H1 (cell line): Measurements from ENCODE around the gene EID1. TPM values are rescaled to one million over a fixed set of nuclear protein-coding genes. Genes with fewer than 3 reads are reported as not detected.

Experiments
- CTCF ChIA-PET: fragments of 300-600 bp; sonication (Branson Sonifier 250); formaldehyde crosslinking; loops from one replicate; lab custom pipeline; 2021; ENCODE audit not compliant: partially characterized antibody; lab: Charles Lee
- POLR2A ChIA-PET: fragments of 300-600 bp; sonication (Branson Sonifier 250); formaldehyde crosslinking; loops from one replicate; lab custom pipeline; 2021; ENCODE audit warnings: inconsistent platforms; ENCODE audit not compliant: partially characterized antibody; lab: Charles Lee
- DNase-seq, 2 experiments: peaks; one replicate each; pipeline versions ENCODE4 v3.0.0 to v3.0.0-alpha.2; 2010 to 2022; ENCODE audit warnings: low spot score in 2 of 2, low read depth in 1 of 2, mixed read lengths in 1 of 2
- FAIRE-seq: peaks from 2 replicates; lab custom pipeline; 2011; peaks lifted over from hg19 to GRCh38; lab: Jason Lieb, UNC
- H2AFZ ChIP-seq: 2 replicates; pipeline ENCODE4 v1.8.1; 2012; ENCODE audit warnings: low read length, inconsistent platforms
- H2AK5ac ChIP-seq: 2 replicates; pipeline ENCODE4 v1.6.1; 2013; ENCODE audit warnings: low read depth, low read length
- H2BK120ac ChIP-seq: replicated peaks from 2 replicates; pipeline ENCODE3; 2013; ENCODE audit warnings: low read depth, low read length, inconsistent platforms
- H2BK12ac ChIP-seq: 2 replicates; pipeline ENCODE4 v1.6.1; 2013; ENCODE audit warnings: low read depth, low read length
- H2BK15ac ChIP-seq: 2 replicates; pipeline ENCODE4 v1.6.1; 2013; ENCODE audit warnings: low read length
- H2BK20ac ChIP-seq: 2 replicates; pipeline ENCODE4 v1.6.1; 2013; ENCODE audit warnings: low read length
- H2BK5ac ChIP-seq: 2 replicates; pipeline ENCODE4 v1.6.1; 2013; ENCODE audit warnings: low read depth, low read length
- H3K14ac ChIP-seq: 2 replicates; pipeline ENCODE4 v1.6.1; 2013; ENCODE audit warnings: inconsistent platforms; ENCODE audit not compliant: insufficient read length
- H3K18ac ChIP-seq: 2 replicates; pipeline ENCODE4 v1.6.1; 2013; ENCODE audit warnings: low read length; ENCODE audit errors: extremely low read depth
- H3K23ac ChIP-seq: 2 replicates; pipeline ENCODE4 v1.6.1; 2013; ENCODE audit warnings: inconsistent platforms; ENCODE audit not compliant: insufficient read length
- H3K23me2 ChIP-seq: 2 replicates; pipeline ENCODE4 v1.6.1; 2013; ENCODE audit warnings: low read depth, low read length
- H3K27ac ChIP-seq: 2 replicates; pipeline ENCODE4 v1.6.1; 2011; ENCODE audit warnings: low read depth, low read length, inconsistent platforms
- H3K27me3 ChIP-seq, 4 experiments: replicated peaks in 1 of 4; 1 replicate in 1 of 4; 2 replicates in 3 of 4; pipeline versions ENCODE4 v1.6.1 to v1.8.1; 2011 to 2013; ENCODE audit warnings: low read length in 3 of 4, mild to moderate bottlenecking in 3 of 4, inconsistent platforms in 2 of 4, mixed read lengths in 2 of 4, moderate library complexity in 1 of 4; ENCODE audit not compliant: control insufficient read depth in 3 of 4, insufficient read depth in 3 of 4; ENCODE audit errors: extremely low read depth in 1 of 4
- H3K36me3 ChIP-seq, 4 experiments: 2 replicates each; pipeline versions ENCODE4 v1.6.1 to v1.8.1; 2011 to 2013; ENCODE audit warnings: mild to moderate bottlenecking in 4 of 4, low read length in 3 of 4, moderate library complexity in 2 of 4, control low read depth in 1 of 4, inconsistent platforms in 1 of 4; ENCODE audit not compliant: insufficient read depth in 4 of 4, control insufficient read depth in 2 of 4
- H3K4ac ChIP-seq: replicated peaks from 2 replicates; pipeline ENCODE3; 2013; ENCODE audit warnings: low read length, low read depth, mixed read lengths, inconsistent platforms; ENCODE audit not compliant: insufficient read length
- H3K4me1 ChIP-seq, 4 experiments: replicated peaks in 1 of 4; 1 replicate in 1 of 4; 2 replicates in 3 of 4; pipeline versions ENCODE4 v1.6.1 to v1.8.1; 2011 to 2013; ENCODE audit warnings: low read length in 3 of 4, inconsistent platforms in 2 of 4, mixed read lengths in 1 of 4; ENCODE audit not compliant: insufficient read depth in 4 of 4, control insufficient read depth in 3 of 4
- H3K4me2 ChIP-seq, 2 experiments: 2 replicates each; pipeline versions ENCODE4 v1.6.1 to v1.8.1; 2011 to 2013; ENCODE audit warnings: low read depth in 2 of 2, low read length in 2 of 2, control low read depth in 1 of 2, inconsistent platforms in 1 of 2, mild to moderate bottlenecking in 1 of 2; ENCODE audit not compliant: insufficient read depth in 1 of 2
- H3K4me3 ChIP-seq, 4 experiments: fragments of 200-600, 300-600 bp in 1 of 4; sonication (generic), shearing (Covaris generic), sonication (Bioruptor Twin) in 1 of 4; 2 replicates each; pipeline versions ENCODE4 v1.5.1 to v1.8.1; 2011 to 2016; ENCODE audit warnings: low read length in 4 of 4, low read depth in 3 of 4, control low read depth in 2 of 4, inconsistent platforms in 2 of 4, mild to moderate bottlenecking in 2 of 4, mixed read lengths in 1 of 4, moderate library complexity in 1 of 4; ENCODE audit not compliant: insufficient read depth in 2 of 4; ENCODE audit errors: extremely low read depth in 1 of 4
- H3K56ac ChIP-seq: replicated peaks from 2 replicates; pipeline ENCODE3; 2013; ENCODE audit warnings: low read depth, mild to moderate bottlenecking, mixed read lengths, low read length, inconsistent platforms; ENCODE audit not compliant: insufficient read length
- H3K79me1 ChIP-seq: 2 replicates; pipeline ENCODE4 v1.6.1; 2013; ENCODE audit warnings: low read depth, low read length, control low read depth
- H3K79me2 ChIP-seq, 2 experiments: 2 replicates each; pipeline versions ENCODE4 v1.6.1 to v1.8.1; 2012 to 2013; ENCODE audit warnings: low read length in 2 of 2, mild to moderate bottlenecking in 2 of 2, inconsistent platforms in 1 of 2; ENCODE audit not compliant: insufficient read depth in 2 of 2, control insufficient read depth in 1 of 2
- H3K9ac ChIP-seq, 4 experiments: replicated peaks in 1 of 4; 1 replicate in 1 of 4; 2 replicates in 3 of 4; pipeline versions ENCODE4 v1.6.1 to v1.8.1; 2011 to 2013; ENCODE audit warnings: low read depth in 3 of 4, low read length in 3 of 4, control low read depth in 2 of 4, mild to moderate bottlenecking in 2 of 4, moderate library complexity in 2 of 4, inconsistent platforms in 1 of 4; ENCODE audit errors: extremely low read depth in 1 of 4
- H3K9me3 ChIP-seq, 2 experiments: 2 replicates each; pipeline versions ENCODE4 v1.6.1 to v1.8.1; 2012 to 2013; ENCODE audit warnings: mild to moderate bottlenecking in 2 of 2, moderate library complexity in 2 of 2, control low read depth in 1 of 2, inconsistent platforms in 1 of 2, low read depth in 1 of 2, low read length in 1 of 2, mixed read lengths in 1 of 2; ENCODE audit not compliant: insufficient read depth in 2 of 2
- H4K20me1 ChIP-seq, 2 experiments: replicated peaks in 1 of 2; 2 replicates each; pipeline versions ENCODE3 to v1.8.1; 2011 to 2013; ENCODE audit warnings: inconsistent platforms in 2 of 2, low read length in 2 of 2, mild to moderate bottlenecking in 1 of 2; ENCODE audit not compliant: insufficient read depth in 2 of 2, control insufficient read depth in 1 of 2
- H4K5ac ChIP-seq: 2 replicates; pipeline ENCODE4 v1.6.1; 2013; ENCODE audit warnings: low read length, low read depth, mixed read lengths, inconsistent platforms; ENCODE audit not compliant: insufficient read length
- H4K8ac ChIP-seq: 2 replicates; pipeline ENCODE4 v1.8.0; 2013; ENCODE audit warnings: mild to moderate bottlenecking, moderate library complexity, low read length, inconsistent platforms; ENCODE audit not compliant: insufficient read depth; ENCODE audit errors: extremely low read depth
- H4K91ac ChIP-seq: replicated peaks from 2 replicates; pipeline ENCODE3; 2013; ENCODE audit warnings: low read length, mixed read lengths, inconsistent platforms; ENCODE audit not compliant: insufficient read length
- CHD1 ChIP-seq: IDR thresholded peaks from 2 replicates; pipeline ENCODE4 v1.6.1; 2012; ENCODE audit warnings: low read depth, low read length, improper control_type of control experiment
- EGR1 ChIP-seq: IDR thresholded peaks from 2 replicates; pipeline ENCODE4 v1.6.1; 2011; ENCODE audit warnings: low read depth, low read length, borderline replicate concordance
- EP300 ChIP-seq, 2 experiments: IDR thresholded peaks; 1 replicate in 1 of 2; 2 replicates in 1 of 2; pipeline ENCODE4 v1.6.1; 2011 to 2012; ENCODE audit warnings: low read depth in 2 of 2, low read length in 2 of 2, mild to moderate bottlenecking in 2 of 2, borderline replicate concordance in 1 of 2, inconsistent platforms in 1 of 2, moderate library complexity in 1 of 2
- GTF2F1 ChIP-seq: IDR thresholded peaks from 2 replicates; pipeline ENCODE4 v1.6.1; 2012; ENCODE audit warnings: low read depth, low read length, improper control_type of control experiment, borderline replicate concordance
- JUN ChIP-seq: IDR thresholded peaks from 2 replicates; pipeline ENCODE4 v1.6.1; 2011; ENCODE audit warnings: low read depth, mild to moderate bottlenecking, improper control_type of control experiment, low read length
- NANOG ChIP-seq: IDR thresholded peaks from 2 replicates; pipeline ENCODE4 v1.6.1; 2011; ENCODE audit warnings: low read length, low read depth, mild to moderate bottlenecking, inconsistent platforms; ENCODE audit not compliant: insufficient read depth, poor library complexity, severe bottlenecking
- POU5F1 ChIP-seq: IDR thresholded peaks from 2 replicates; pipeline ENCODE4 v1.6.1; 2011; ENCODE audit warnings: low read depth, mild to moderate bottlenecking, low read length, moderate library complexity
- RAD21 ChIP-seq, 2 experiments: IDR thresholded peaks in 1 of 2; conservative IDR thresholded peaks in 1 of 2; 2 replicates each; pipeline ENCODE4 v1.6.1; 2011; ENCODE audit warnings: low read depth in 2 of 2, low read length in 2 of 2, improper control_type of control experiment in 1 of 2, inconsistent platforms in 1 of 2, mild to moderate bottlenecking in 1 of 2, moderate library complexity in 1 of 2
- SIN3A ChIP-seq, 2 experiments: IDR thresholded peaks in 1 of 2; conservative IDR thresholded peaks in 1 of 2; 2 replicates each; pipeline ENCODE4 v1.6.1; 2011 to 2012; ENCODE audit warnings: low read length in 2 of 2, improper control_type of control experiment in 1 of 2, low read depth in 1 of 2, mild to moderate bottlenecking in 1 of 2
- SIRT6 ChIP-seq: IDR thresholded peaks from one replicate; pipeline ENCODE4 v1.7.1; 2012; ENCODE audit warnings: low read length, inconsistent platforms
- SP1 ChIP-seq: IDR thresholded peaks from 2 replicates; pipeline ENCODE4 v1.6.1; 2011; ENCODE audit warnings: low read depth, low read length
- TAF7 ChIP-seq: optimal IDR thresholded peaks from 2 replicates; pipeline ENCODE3; 2011; ENCODE audit warnings: low read depth, mild to moderate bottlenecking, inconsistent platforms, low read length, moderate library complexity, borderline replicate concordance
- TEAD4 ChIP-seq: IDR thresholded peaks from 2 replicates; pipeline ENCODE4 v1.6.1; 2012; ENCODE audit warnings: low read depth, low read length, inconsistent platforms, mixed read lengths
- WGBS, 2 experiments: shearing (Covaris generic) in 1 of 2; methylation state at CpG; one replicate each; pipeline versions ENCODE4 v1.1.6 to v1.1.7; 2013 to 2015; ENCODE audit warnings: low lambda C conversion rate in 2 of 2, mixed read lengths in 2 of 2, inconsistent platforms in 1 of 2, low coverage in 1 of 2, missing lambda C conversion rate in 1 of 2; ENCODE audit not compliant: insufficient replicate concordance in 2 of 2, insufficient coverage in 1 of 2, insufficient read length in 1 of 2; ENCODE audit errors: extremely low coverage in 1 of 2, missing lambda C conversion rate in 1 of 2; 5-methylcytosine and 5-hydroxymethylcytosine counted together
- polyA plus RNA-seq, 7 experiments: library from polyadenylated mRNA; depleted of rRNA in 3 of 7; stranded (reverse) in 5 of 7; unstranded in 2 of 7; fragments of >200 nt in 5 of 7; fragments of 200-250 nt in 2 of 7; gene quantifications; 1 replicate in 5 of 7; 2 replicates in 1 of 7; 4 replicates in 1 of 7; pipeline versions ENCODE4 v1.2.1 to v1.2.3, GENCODE V29; 2011 to 2013; ENCODE audit warnings: missing spikeins in 2 of 7, mixed read lengths in 2 of 7
- total RNA-seq: library from RNA; stranded (reverse); fragmentation: NEBNext Ultra II Directional; extraction: Animal tissue kit (Norgen Biotek cat#: 25700); gene quantifications from 2 replicates; pipeline ENCODE4 v1.2.1, GENCODE V29; 2021

The EID1 gene
- total and polyA plus RNA-seq, 2 of the 8 experiments (the other 6 are each of a cell fraction or from before 2014, with no cell fraction given) = 101 to 110 TPM

DNA sequence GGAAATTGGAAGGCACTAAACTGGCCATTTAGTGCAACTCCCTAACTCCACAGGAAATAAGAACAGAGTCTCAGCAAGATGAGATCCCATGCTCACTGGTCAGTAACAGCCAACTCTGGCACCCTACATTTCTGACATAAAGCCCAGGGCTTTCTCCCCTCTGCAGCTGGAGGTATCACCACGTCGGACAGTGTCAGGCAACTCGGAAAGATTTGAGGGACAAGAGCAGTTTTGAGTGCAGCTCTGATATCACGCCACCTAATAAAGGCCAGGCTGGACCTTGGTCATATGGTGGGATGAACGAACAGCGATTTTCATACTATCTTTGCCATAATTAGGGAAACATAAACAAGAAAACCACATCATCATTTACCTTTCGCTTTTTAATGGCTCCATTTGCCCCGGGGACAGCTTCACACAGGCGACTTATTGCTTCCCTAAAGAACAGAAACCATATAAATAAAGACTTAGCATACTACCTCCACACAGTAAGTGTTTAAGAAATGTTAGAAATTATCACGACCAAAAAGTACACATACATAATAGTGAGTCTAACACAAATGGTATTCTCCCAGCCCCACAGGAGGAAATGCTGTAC lies 12.5 kb downstream of the EID1 start:
- H2AK5ac ChIP-seq = no peak overlapping the region
- no peak overlapping the region for H2BK5ac ChIP-seq
- WGBS, 2 experiments = 83% methylated on average over 10 of the region's 10 CpGs; no CpG with 5 or more reads in 1 of the 2 experiments
- no peak overlapping the region for H2BK12ac ChIP-seq
- no peak overlapping the region for H4K5ac ChIP-seq
- CTCF ChIA-PET = interaction anchor here (0.6 to 4.1 kb wide), 11 partner anchors 10 to 296 kb away, joined by 3 to 19 read pairs (median 3); partner anchors contain the start of gene EID1
- no peaks in the 10 kb centered on the region for H3K79me1 ChIP-seq
- no peaks in the 10 kb centered on the region for H3K79me2 ChIP-seq
- no peaks in the 10 kb centered on the region for H3K23me2 ChIP-seq
- no peak for DNase-seq
- no peaks in the 10 kb centered on the region for H3K4me1 ChIP-seq
- no peak overlapping the region for H4K8ac ChIP-seq
- no peak overlapping the region for H4K91ac ChIP-seq
- H3K4ac ChIP-seq = no peak overlapping the region
- no peak overlapping the region for H3K14ac ChIP-seq
- POLR2A ChIA-PET = interaction anchor here (1.8 kb wide), 1 partner anchor 10 kb away, joined by 6 read pairs; no protein-coding TSS in a partner anchor
- H3K9me3 ChIP-seq = no peaks in the 10 kb centered on the region
- H2BK20ac ChIP-seq = no peak overlapping the region
- no peak overlapping the region for H2AFZ ChIP-seq
- no peak overlapping the region for H3K56ac ChIP-seq
- H4K20me1 ChIP-seq = no peaks in the 10 kb centered on the region
- H3K36me3 ChIP-seq = no peaks in the 10 kb centered on the region
- no peak overlapping the region for H2BK15ac ChIP-seq
- no peaks in the 10 kb centered on the region for H3K27me3 ChIP-seq
- no peak overlapping the region for H3K18ac ChIP-seq
- no peak overlapping the region for H2BK120ac ChIP-seq
- H3K9ac ChIP-seq = no peak overlapping the region
- no peak overlapping the region for H3K4me2 ChIP-seq
- H3K23ac ChIP-seq = no peak overlapping the region
- FAIRE-seq = no peak
- no peak overlapping the region for H3K27ac ChIP-seq
- no peak overlapping the region for H3K4me3 ChIP-seq
- TF ChIP-seq JUN (no peak), EGR1 (no peak), TEAD4 (no peak), RAD21 (IDR thresholded peaks at IDR 0.05 in 1 of 2, conservative IDR thresholded peaks at IDR 0.05 in 1 of 2; ENCODE audit: low read depth in 2 of 2, low read length in 2 of 2) (no peak), TAF7 (no peak), NANOG (no peak), CHD1 (no peak), EP300 (IDR thresholded peaks at IDR 0.05; ENCODE audit: borderline replicate concordance in 1 of 2, low read depth in 2 of 2, low read length in 2 of 2) (no peak), SIRT6 (no peak), SP1 (no peak), POU5F1 (no peak), SIN3A (conservative IDR thresholded peaks at IDR 0.05 in 1 of 2, IDR thresholded peaks at IDR 0.05 in 1 of 2; ENCODE audit: low read depth in 1 of 2, low read length in 2 of 2) (no peak), GTF2F1 (no peak)
